ENCODE results near the gene TMEM97.
"Not testable (repeated sequence)": the region's sequence is repeated elsewhere in the genome, so short reads cannot be mapped to it uniquely, and the experiment has no call there.

The TMEM97 gene

GRCh38 chr17:28338769-28339212, 19.8 kb downstream of the TMEM97 start:
- not testable (repeated sequence) for DNase-seq

DNA sequence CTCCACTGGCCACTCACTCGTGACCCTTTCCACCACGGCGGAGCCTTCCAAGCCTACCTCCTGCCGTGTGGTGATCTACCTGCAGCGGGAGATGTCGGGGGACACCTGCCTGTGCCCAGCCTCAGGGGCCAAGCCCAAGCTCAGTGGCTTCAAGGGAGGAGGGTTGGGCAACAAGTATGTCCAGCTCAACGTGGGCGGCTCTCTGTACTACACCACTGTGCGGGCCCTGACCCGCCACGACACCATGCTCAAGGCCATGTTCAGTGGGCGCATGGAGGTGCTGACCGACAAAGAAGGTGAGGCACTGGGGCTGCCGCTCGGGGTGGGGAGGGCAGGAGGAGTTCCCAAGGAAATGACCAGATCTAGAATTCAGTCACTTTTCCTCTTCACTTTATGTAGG, 20.4 kb downstream of the TMEM97 start:
- DNase-seq: no peak

- no peak for DNase-seq
These were observed 21.4 kb downstream of the TMEM97 start for GRCh38 chr17:28340374-28340773.

- no peak for DNase-seq
These were observed 22.5 kb downstream of the TMEM97 start for GRCh38 chr17:28341516-28341915.

GRCh38 chr17:28342313-28342712, 23.3 kb downstream of the TMEM97 start:
- no peak for DNase-seq

GRCh38 chr17:28343491-28343932, 24.5 kb downstream of the TMEM97 start:
- DNase-seq: no peak

DNA sequence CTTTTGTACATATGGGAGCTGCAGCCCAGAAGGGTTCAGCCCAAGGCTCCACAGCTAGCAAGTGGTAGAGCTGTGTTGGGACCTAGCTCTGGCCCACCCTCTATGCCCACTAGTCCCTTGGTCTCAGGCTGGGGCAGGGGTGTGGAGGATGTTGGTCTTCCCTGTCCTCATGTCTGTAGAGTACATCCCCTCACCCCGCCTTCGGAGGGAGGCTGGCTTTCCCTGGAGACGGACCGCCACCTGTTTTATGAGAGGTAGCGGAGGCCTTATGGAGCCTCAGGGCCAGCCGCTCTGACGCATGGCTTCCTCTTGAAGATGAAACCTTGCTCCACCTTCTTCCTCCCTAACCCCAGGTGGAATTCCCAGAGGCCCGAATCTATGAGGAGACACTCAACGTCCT, 25.0 kb downstream of the TMEM97 start:
- DNase-seq: no peak

GRCh38 chr17:28344435-28344901, 25.5 kb downstream of the TMEM97 start:
- DNase-seq: no peak

DNA sequence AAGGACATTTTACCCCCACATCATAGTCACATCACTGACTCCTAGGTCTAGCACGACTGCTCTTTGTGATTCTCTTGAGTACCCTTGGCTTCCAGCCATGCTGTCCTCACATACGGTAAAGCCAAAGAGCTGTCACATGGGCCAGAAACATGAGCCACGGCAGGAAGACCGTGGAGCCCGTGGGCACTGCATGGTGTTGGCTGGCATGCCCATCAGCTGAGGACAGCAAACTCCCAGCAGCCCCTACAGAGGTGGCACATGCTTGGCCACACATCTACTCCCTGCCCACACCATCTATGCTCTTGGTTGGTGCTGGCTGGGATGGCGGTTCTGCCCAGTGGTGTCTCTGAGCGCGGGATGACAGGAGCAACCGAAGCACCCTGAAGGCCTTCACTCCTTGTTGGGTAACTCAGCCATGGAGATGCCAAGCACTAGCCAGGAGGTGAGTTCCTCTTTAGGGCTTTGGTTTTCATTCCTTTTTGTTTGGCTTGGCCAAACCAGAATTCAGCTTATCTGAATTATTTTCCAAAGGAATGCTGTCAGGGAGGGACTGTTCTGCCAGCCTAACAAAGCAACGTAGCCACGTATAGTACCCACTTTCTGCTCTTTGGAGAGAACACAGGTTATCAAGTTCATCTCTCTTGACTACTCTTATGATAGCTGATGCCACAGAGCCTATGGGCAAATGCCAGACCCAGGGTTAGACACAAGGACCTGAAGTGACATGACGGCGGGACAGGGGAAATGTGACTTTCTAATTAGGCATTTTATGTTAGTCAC, 26.6 kb downstream of the TMEM97 start:
- no peak for DNase-seq

DNA sequence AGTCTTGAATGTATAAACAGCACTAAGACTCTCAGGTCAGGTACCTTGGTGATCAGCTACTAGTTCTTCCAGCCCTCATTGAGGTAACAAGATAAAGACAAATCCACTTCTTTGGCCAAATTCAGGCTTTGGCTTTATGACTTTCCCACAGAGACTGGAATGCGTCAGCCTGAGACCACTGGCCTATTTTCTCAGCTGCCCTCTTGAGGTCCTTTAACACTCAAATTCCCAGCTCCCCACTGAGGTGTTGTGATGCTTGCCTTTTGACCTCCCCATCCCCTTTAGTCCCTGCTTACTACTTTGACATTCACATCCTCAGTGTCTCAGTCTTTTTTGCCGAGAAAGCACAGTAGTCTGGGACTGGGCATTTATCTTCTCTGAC, 27.2 kb downstream of the TMEM97 start:
- no peak for DNase-seq

DNA sequence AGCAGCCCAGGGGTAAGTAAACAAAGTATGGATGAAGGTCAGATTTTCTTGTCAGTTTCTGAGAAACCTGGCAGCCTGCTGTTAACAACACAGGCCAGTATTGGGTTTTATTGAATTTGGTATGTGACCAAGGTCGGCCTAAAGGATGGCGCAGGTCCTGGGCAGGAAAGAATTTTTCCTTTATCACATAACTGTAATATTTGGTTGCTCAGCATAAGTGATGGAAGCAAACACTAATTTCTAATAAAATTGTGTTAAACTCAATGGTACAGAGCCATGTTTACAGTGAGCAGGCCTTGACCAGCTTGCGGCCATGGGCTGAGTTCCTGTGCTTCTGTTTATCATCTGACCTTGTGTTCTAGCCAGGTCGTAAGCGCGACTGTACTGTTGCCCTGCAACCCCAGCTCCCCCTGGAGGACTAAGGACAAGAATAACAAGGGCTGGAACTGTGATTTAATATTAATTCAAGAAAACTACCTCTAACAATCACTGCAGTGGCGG, 27.8 kb downstream of the TMEM97 start:
- no peak for DNase-seq

DNA sequence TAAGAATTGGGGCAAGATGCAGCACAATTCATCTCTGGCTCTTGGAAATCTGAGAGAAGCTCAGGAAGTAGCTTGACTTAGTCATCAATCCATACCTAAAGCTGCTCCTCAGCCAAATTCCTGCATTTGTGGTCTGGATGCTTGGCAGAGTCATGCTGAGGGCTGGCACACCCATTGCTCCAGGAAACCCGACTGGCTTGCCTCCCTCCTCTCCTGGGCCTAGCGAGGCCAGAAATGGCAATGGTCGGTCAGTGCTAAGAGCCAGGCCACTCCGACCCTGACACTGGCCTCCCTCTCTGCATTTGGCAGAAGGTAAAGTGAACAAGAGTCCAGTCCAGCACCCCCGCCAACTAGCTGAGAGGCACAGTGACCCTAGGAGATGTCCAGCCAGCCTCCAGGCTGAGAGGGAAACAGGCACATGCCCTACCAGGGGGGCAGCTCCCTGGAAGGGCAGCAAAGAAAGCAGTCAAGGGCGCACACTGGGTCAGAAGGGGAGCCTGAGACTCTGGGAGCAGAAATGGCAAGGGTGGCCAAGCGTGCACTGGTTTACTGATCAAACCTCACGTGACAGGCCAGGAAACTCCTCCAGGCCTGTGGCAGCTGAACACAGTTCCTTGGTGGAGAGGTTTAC, 28.4 kb downstream of the TMEM97 start:
- DNase-seq: no peak

DNA sequence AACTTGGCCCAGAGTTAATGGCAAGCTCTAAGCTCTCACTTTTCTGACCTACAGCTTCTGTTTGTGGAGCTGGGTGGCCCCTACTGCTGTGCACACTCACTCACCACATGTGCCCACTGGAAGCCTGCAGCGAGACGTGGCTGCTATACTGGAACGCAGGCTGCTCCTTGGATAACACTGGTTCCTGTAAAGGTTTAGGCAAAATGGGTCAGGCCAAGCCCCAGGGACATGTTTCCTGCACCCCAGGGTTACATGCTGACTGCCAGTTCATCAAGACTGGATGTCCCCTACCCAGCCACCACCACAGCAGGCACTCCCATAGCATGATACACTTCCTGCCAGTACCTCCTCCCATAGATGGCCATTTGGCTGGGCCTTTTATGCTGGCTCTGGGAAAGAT, 30.0 kb downstream of the TMEM97 start:
- no peak for DNase-seq

- DNase-seq: no peak
These were observed 31.3 kb downstream of the TMEM97 start for GRCh38 chr17:28350271-28350670.

DNA sequence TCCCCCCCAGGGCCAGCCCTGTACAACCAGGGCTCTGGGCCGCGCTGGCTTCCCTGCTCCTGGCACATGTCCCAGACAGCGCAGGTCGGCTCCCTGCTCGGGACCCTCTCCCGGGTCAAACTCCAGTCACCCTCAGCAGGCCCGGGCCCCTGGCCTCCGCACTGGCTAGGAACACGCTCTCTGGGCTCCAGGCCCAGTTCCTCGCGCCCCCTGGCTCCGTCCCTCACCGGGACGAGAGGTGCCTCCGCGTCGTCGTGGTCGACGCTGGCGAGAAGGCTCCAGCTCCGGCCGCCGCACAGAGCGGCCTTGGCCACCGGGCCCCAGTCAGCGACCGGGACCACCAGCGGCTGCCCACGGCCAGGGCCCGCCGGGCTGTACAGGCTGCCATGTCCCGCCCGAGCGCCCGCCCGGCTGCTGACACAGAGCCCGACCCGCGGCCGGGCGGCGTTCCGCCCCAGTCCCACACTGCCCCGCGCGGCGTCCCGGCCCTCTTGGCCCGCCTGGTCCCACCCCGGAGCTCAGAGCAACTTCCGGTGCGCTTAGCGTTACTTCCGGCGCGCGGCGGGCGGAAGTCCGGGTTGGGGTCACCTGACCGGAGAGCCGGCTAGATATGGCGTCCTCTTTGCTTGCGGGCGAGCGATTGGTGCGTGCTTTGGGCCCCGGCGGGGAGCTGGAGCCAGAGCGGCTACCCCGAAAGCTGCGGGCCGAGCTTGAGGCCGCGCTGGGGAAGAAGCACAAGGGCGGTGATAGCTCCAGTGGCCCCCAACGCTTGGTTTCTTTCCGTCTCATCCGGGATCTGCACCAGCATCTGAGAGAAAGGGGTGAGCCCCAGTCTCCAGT, 38.3 kb downstream of the TMEM97 start, which contains the start of gene POLDIP2:
Gene POLDIP2, minus strand, starts transcription at position 467 of the 840 bp plus-strand sequence. Its CDS starts 79 bp downstream, at position 388.
- peak; percentile 92 for DNase-seq

GRCh38 chr17:28357901-28358197, 38.8 kb downstream of the TMEM97 start:
- no peak for DNase-seq

GRCh38 chr17:28363186-28363585, 44.2 kb downstream of the TMEM97 start:
- no peak for DNase-seq

DNA sequence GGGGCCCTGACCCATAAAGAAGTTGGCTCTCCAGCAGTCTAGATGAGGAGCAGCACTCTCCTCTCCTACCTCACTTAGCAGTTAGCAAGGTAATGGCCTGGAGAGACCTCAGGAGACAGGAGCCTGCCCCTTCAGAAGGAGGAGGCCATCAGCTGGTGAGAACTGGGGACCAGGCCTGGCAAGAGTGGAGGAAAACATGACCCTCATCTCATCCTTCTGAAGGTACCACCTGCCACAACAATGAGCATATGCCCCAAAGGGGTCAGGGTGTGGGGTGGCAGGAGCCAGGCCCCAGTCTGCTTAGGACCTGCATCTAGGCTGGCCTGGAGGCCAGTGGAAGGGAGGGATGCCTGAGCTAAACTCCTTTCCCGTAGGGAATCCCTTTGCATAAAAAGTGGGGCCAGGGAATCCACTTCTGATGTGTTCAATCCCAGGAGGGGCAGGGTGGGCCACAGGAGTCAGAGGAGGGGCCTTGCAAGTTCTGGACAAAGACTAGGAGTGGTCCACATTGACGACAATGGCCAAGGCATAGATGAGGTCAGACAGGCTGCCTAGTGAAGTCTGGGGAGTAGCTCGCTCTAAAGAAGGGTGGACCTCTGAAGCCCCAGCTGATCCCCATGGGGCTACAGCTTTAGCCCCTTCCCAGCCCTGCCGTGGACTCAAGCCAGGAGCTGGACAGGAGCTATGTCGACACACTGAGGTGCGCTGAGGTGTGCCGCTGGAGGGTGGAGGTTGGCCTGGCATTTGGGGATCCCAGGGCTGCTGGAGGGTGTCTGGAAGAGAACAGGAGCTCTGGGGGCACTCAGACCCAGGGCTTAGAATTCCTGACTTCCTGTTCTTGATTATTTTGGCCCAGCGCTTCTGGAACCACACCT, 45.0 kb downstream of the TMEM97 start:
- DNase-seq: no peak

DNA sequence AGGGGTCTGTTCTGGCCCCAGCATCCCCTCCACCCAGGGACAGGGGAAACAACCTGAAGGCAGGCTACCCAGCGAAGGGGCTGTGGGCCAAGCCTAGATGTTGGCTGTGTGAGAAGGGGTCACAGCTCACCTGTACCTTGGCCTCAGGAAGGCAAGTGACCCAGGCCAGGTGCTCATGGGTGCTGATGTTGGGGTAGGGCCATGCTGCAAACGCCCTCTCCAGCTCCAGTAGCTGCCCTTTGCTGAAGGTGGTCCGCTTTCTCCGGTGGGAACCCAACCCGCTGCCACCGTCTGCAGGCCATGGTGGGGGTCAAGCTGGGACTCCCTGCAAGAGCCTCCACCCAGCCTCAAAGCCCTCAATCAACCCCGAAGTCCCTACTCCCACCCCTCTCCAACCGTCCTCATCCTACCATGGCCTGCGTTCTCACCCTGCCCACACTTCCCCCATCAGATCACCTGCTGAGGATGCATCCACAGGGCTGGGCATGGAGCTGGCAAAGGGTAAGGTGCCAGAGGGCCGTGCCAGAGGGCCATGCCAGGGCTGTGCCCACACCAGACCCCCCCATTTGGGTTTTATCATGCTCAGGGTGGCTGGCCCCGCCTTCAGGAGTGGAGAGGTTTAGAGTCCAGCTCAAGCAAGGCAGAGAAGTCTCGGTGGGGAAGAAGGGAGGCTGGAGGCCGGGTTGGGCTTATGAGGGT, 45.8 kb downstream of the TMEM97 start, which contains the start of gene SEBOX:
Gene SEBOX, minus strand, starts transcription at position 535 of the 699 bp plus-strand sequence. Its CDS starts 48 bp downstream, at position 487.
- DNase-seq: no peak

- DNase-seq: no peak
These were observed 46.5 kb downstream of the TMEM97 start for GRCh38 chr17:28365487-28365886.

GRCh38 chr17:28366605-28367004, 47.6 kb downstream of the TMEM97 start:
- no peak for DNase-seq
